ENCODE results near the gene GRM7.

Gene GRM7

GRCh38 chr3:7658294-7658693 is 797.4 kb downstream of the GRM7 start:
- DNase-seq (ENCODE audit: low read depth): no peak

DNA sequence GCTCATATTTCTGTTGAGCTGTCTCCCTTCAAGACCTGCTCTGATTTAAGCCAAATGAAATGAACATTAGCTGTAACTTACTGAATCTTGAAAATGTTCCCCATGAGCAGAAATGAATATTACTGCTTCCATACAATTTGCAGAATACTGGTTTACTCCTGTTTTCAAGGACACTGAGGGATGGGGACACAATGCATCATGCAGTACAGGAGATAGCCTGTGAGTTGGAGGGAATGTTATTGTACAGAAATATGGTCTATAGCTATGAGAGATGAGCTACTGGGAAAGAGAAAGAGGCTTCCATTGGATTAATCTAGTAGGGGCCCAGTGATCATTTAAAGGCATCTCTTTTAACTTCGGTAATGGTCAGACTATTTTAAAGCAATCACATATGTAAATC is 798.2 kb downstream of the GRM7 start:
- no peak for DNase-seq (ENCODE audit: low read depth)

GRCh38 chr3:7663771-7664170 is 802.9 kb downstream of the GRM7 start:
- DNase-seq (ENCODE audit: low read depth): no peak

DNA sequence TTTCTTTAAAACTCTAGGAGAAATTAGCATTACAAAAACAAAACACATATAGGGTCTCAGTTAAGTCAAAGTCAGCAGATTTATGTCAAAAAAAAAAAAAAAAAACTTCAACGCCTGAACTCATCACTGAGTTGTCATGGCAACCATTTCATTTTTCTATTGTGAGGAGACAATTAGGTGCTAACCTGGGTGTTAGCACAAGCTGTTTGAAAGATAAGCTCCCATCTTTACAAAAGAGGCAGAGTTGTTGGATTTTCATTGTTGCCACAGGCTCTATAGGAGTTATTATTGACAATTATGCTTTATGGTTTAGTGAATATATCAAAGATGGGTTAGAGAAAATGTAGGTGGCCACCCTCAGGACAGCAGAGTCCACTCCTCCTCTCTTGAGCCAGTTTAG is 806.9 kb downstream of the GRM7 start:
- DNase-seq (ENCODE audit: low read depth): no peak

- DNase-seq (ENCODE audit: low read depth): no peak
Observed at GRCh38 chr3:7669641-7670040, 808.7 kb downstream of the GRM7 start.

GRCh38 chr3:7678521-7678920 is 817.6 kb downstream of the GRM7 start:
- no peak for DNase-seq (ENCODE audit: low read depth)

- DNase-seq (ENCODE audit: low read depth): peak; percentile 87
Observed at GRCh38 chr3:7682822-7683229, 821.9 kb downstream of the GRM7 start.

- no peak for DNase-seq (ENCODE audit: low read depth)
Observed at GRCh38 chr3:7683426-7683825, 822.5 kb downstream of the GRM7 start.

GRCh38 chr3:7684182-7684715 is 823.3 kb downstream of the GRM7 start:
- DNase-seq (ENCODE audit: low read depth): no peak

DNA sequence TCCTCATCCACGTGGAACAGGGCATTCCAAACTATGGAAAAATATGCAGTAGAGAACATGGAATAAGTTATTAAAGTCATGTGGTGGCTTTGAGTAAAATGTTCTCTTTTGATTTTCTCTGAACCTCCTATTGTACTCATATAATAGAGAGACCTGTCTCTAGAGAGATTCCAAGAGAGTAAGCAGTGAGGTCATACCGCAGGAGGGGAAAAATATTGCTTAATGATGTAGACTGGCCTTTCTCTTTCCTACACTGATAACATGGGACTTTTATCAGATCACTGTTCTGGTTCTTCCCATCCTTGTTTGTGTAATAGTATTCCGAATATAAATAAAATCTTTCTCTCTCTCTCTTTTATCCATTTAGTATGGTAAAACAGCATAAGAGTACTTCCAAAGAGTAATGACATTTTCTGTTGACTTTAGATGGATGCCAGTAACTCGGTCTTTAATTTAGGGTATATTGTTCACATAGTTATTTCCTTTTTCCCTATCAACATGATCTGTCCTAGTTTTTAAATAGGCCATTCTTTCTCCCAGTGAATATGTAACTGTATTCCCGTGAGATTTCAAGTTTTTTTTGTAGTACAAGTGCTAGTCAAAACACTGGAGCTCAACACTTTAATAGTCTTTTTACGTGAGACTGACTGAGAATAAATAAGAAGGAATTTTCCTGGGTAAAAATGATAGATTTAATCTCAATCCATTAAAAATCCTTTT is 826.7 kb downstream of the GRM7 start:
- no peak for DNase-seq (ENCODE audit: low read depth)

GRCh38 chr3:7692866-7693265 is 832.0 kb downstream of the GRM7 start:
- no peak for DNase-seq (ENCODE audit: low read depth)

- no peak for DNase-seq (ENCODE audit: low read depth)
Observed at GRCh38 chr3:7693976-7694375, 833.1 kb downstream of the GRM7 start.

DNA sequence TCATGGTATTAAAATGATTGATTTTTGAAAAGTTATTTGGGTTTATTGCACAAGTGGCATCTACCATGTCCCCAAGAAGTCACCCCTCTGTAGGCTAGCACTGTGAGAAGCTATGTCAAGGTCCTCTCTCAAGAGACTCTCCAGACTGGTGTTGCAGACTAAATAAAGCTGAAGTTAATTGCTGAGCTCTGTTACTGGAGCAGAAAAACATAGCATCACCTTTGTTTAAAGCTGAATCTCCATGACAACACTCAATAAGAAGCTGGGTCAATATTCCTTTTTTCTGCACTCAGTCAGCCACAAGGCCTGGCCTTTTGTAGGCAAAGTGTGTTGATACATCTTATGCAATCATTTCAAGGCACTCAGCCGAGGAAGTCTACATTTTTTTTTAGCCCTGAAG is 834.1 kb downstream of the GRM7 start:
- DNase-seq (ENCODE audit: low read depth): no peak

DNA sequence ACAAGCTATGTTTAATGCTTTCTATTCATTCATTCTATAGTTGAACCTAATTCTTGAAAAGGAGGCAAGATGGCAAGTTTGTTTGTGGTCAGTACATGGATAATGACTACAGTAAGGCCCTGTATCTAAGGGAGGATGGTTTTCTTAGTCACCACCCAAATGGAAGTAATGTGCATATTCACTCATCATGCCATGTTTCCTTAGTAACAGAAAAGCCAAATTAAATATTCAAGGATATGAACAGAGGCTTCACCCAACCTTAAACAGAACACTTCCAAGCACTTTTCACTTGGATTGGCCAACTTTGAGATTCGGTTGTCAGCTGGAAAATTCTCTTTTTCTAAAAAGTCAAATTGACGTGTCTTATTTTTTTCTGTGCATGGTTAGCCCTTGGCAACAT is 835.4 kb downstream of the GRM7 start:
- no peak for DNase-seq (ENCODE audit: low read depth)

DNA sequence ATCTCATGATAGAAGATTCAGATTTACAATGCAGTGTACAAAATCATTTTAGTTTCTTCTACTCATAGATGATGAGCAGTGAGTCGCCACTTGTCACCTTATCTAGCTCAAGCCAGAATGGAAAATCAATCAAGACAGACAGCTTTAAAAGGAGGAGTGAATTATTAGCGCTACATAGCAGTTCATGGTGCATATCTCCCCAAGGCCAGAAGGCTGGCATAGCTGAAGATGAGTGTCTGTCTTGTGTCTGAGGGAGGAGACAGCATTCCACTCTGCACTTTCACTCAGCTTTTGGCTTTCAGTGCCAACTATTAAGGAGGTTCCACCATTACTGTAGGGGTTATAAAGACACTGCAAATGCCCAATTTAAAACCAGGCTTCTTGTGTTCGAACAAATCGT is 836.6 kb downstream of the GRM7 start:
- no peak for DNase-seq (ENCODE audit: low read depth)

DNA sequence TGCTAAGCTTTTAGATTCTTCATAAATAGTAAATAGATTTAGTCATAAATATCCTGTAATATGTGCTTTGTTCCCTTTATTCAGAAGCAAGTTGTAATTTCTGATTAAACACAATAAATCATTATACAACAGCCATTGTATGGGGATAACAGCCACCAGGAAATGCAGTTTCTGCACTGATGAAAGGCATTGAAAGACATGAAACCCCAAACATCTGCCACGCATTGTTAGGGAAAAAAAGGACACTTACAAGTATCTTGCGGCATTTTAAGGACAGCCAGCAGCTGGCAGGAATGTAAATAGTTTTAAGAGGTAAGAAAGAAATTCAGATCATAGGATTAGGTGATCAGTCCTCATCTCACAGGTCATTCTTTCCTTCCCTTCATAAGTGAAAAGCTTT is 839.6 kb downstream of the GRM7 start:
- no peak for DNase-seq (ENCODE audit: low read depth)

DNA sequence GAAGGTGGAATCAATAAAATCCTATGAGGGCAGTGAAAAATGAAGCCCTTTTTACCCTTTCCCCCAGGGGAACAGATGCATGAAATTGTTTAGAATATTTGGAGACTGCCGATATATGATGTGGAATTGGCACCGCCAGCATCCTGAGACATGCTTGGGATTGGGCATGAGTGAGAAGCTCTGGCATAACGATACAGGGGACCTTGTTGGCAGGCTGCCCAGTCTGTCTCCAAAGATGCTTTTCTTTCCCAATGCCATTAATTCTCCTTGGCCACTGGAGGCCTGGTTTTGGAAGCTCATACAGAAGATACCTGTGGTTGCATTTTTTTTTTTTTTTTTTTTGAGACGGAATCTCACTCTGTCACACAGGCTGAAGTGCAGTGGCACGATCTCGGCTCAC is 840.1 kb downstream of the GRM7 start:
- no peak for DNase-seq (ENCODE audit: low read depth)

DNA sequence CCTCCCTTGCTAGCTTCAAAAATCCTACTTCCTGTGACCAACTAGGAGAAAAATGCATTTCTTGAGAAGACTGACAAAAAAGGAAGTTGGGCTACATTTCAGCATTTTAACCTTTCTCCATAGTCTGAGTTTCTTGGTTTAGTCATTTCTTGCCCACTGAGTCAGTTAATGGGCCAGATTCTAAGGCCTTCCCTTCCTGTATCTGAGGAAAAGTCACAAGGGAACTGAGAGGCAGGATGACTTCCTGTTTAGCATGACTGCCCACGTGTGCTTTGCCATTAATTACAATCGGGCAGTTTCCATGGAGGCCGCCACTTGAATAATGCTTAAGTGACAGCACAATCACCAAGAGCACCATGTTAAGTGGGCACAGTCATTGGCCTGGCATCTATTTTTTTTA is 846.3 kb downstream of the GRM7 start:
- no peak for DNase-seq (ENCODE audit: low read depth)

- no peak for DNase-seq (ENCODE audit: low read depth)
Observed at GRCh38 chr3:7709376-7710082, 848.6 kb downstream of the GRM7 start.

- DNase-seq (ENCODE audit: low read depth): no peak
Observed at GRCh38 chr3:7710284-7710683, 849.4 kb downstream of the GRM7 start.

- no peak for DNase-seq (ENCODE audit: low read depth)
Observed at GRCh38 chr3:7713724-7714123, 852.8 kb downstream of the GRM7 start.

GRCh38 chr3:7720649-7721297 is 859.9 kb downstream of the GRM7 start:
- DNase-seq (ENCODE audit: low read depth): no peak

DNA sequence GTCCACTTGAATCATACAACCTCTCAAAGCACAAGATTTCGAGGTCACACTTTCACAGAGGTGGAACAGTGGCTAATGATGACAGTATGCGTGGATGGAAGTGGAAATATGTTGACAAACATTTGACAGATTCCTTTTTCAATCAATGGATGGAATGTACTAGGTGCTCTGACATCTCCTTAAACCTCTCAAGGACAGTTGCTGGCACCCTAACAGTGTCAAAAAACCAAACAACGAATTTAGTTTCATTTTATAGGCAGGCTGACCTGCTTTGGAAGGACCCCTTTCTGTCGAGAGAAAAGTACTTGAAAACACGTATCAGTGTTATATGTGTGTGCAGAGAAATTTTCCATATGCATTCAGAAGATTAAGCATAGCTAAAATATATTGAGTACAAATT is 861.0 kb downstream of the GRM7 start:
- DNase-seq (ENCODE audit: low read depth): no peak
